Hematopoietic multipotent progenitor cell treated with erythropoietin and hydrocortisone succinate and interleukin-3 and kit ligand, for 15 days (in vitro differentiated cells): ENCODE results near the gene CCDC138.

Experiments
- DNase-seq: peaks from one replicate; pipeline ENCODE4 v3.0.0-alpha.2; 2015; ENCODE audit warnings: low spot score

Gene CCDC138

GRCh38 chr2:108918941-108919341, 132.4 kb downstream of the CCDC138 start:
- no peak for DNase-seq

- DNase-seq: no peak
Measured at GRCh38 chr2:108919571-108920373, 133.2 kb downstream of the CCDC138 start.

- no peak for DNase-seq
Measured at GRCh38 chr2:108920686-108921085, 134.1 kb downstream of the CCDC138 start.

GRCh38 chr2:108921096-108922030, 134.8 kb downstream of the CCDC138 start:
- DNase-seq: no peak

- DNase-seq: no peak
Measured at GRCh38 chr2:108922141-108922915, 135.8 kb downstream of the CCDC138 start.

- DNase-seq: no peak
Measured at GRCh38 chr2:108923019-108923700, 136.6 kb downstream of the CCDC138 start.

- DNase-seq: no peak
Measured at GRCh38 chr2:108923736-108924579, 137.4 kb downstream of the CCDC138 start.

- DNase-seq: no peak
Measured at GRCh38 chr2:108924580-108925251, 138.1 kb downstream of the CCDC138 start.

GRCh38 chr2:108925286-108925685, 138.7 kb downstream of the CCDC138 start:
- DNase-seq: no peak

GRCh38 chr2:108925735-108926134, 139.2 kb downstream of the CCDC138 start:
- no peak for DNase-seq
